ENCODE results near the gene KIF24.
"Not testable (repeated sequence)": the region's sequence is repeated elsewhere in the genome, so short reads cannot be mapped to it uniquely, and the experiment has no call there.

KIF24 gene

GRCh38 chr9:34362614-34363214 lies 33.6 kb upstream of the KIF24 start:
- no peak for DNase-seq (ENCODE audit: low spot score)

- not testable (repeated sequence) for DNase-seq (ENCODE audit: low spot score)
These were observed 23.9 kb upstream of the KIF24 start for GRCh38 chr9:34352957-34353356.

GRCh38 chr9:34352122-34352652 lies 23.1 kb upstream of the KIF24 start:
- not testable (repeated sequence) for DNase-seq (ENCODE audit: low spot score)

GRCh38 chr9:34349324-34349723 lies 20.3 kb upstream of the KIF24 start:
- no peak for DNase-seq (ENCODE audit: low spot score)

- DNase-seq (ENCODE audit: low spot score): no peak
These were observed 18.7 kb upstream of the KIF24 start for GRCh38 chr9:34347800-34348158.

- no peak for DNase-seq (ENCODE audit: low spot score)
These were observed 18.1 kb upstream of the KIF24 start for GRCh38 chr9:34346873-34347799.

GRCh38 chr9:34343605-34344004 lies 14.5 kb upstream of the KIF24 start:
- DNase-seq (ENCODE audit: low spot score): no peak

- DNase-seq (ENCODE audit: low spot score): no peak
These were observed 14.0 kb upstream of the KIF24 start for GRCh38 chr9:34343090-34343489.

GRCh38 chr9:34341659-34342295 lies 12.7 kb upstream of the KIF24 start:
- no peak for DNase-seq (ENCODE audit: low spot score)

GRCh38 chr9:34338665-34339385 lies 9.8 kb upstream of the KIF24 start:
- no peak for DNase-seq (ENCODE audit: low spot score)

GRCh38 chr9:34338079-34338478 lies 9.0 kb upstream of the KIF24 start:
- DNase-seq (ENCODE audit: low spot score): not testable (repeated sequence)

GRCh38 chr9:34337403-34337802 lies 8.3 kb upstream of the KIF24 start:
- no peak for DNase-seq (ENCODE audit: low spot score)

- DNase-seq (ENCODE audit: low spot score): no peak
These were observed 6.3 kb upstream of the KIF24 start for GRCh38 chr9:34335376-34335775.

GRCh38 chr9:34334916-34335315 lies 5.8 kb upstream of the KIF24 start:
- no peak for DNase-seq (ENCODE audit: low spot score)

- DNase-seq (ENCODE audit: low spot score): no peak
These were observed 5.3 kb upstream of the KIF24 start for GRCh38 chr9:34334337-34334824.

GRCh38 chr9:34333836-34334235 lies 4.8 kb upstream of the KIF24 start:
- DNase-seq (ENCODE audit: low spot score): no peak

- DNase-seq (ENCODE audit: low spot score): peak; percentile 41
These were observed 3.3 kb upstream of the KIF24 start for GRCh38 chr9:34332076-34332964.

- no peak for DNase-seq (ENCODE audit: low spot score)
These were observed 2.1 kb upstream of the KIF24 start for GRCh38 chr9:34331196-34331595.

- DNase-seq (ENCODE audit: low spot score): no peak
These were observed 525 bp downstream of the KIF24 start for GRCh38 chr9:34328500-34328986.

- no peak for DNase-seq (ENCODE audit: low spot score)
These were observed 2.4 kb downstream of the KIF24 start for GRCh38 chr9:34326690-34327089.
